DND-41 (cell line): Measurements from ENCODE around the gene EMSY.

Source experiments
- ATAC-seq: fragments of 200-7000 bp; cut with Tn5 transposase; 3 replicates; pipeline ENCODE4 v1.9.1; 2021; ENCODE audit warnings: low read depth; ENCODE audit not compliant: insufficient read depth
- DNase-seq: peaks from one replicate; pipeline ENCODE4 v3.0.0-alpha.2; 2020
- H2AFZ ChIP-seq: 2 replicates; pipeline ENCODE4 v1.6.0; 2012; ENCODE audit warnings: low read depth, low read length
- H3K27ac ChIP-seq: 2 replicates; pipeline ENCODE4 v1.5.1; 2012; ENCODE audit warnings: low read length, inconsistent platforms
- H3K27me3 ChIP-seq: fragments of 200-600 bp; sonication (generic); 2 replicates; pipeline ENCODE4 v1.6.0; 2012; ENCODE audit warnings: low read length, mild to moderate bottlenecking, inconsistent platforms; ENCODE audit not compliant: insufficient read depth, poor library complexity
- H3K36me3 ChIP-seq: 2 replicates; pipeline ENCODE4 v1.5.1; 2012; ENCODE audit warnings: low read length, inconsistent platforms; ENCODE audit not compliant: insufficient read depth
- H3K4me1 ChIP-seq: 2 replicates; pipeline ENCODE4 v1.5.1; 2012; ENCODE audit warnings: mild to moderate bottlenecking, low read length; ENCODE audit not compliant: insufficient read depth
- H3K4me2 ChIP-seq: 2 replicates; pipeline ENCODE4 v1.6.0; 2012; ENCODE audit warnings: mild to moderate bottlenecking, moderate library complexity, low read length, inconsistent platforms; ENCODE audit not compliant: insufficient read depth
- H3K4me3 ChIP-seq, 2 experiments: fragments of 200-600 bp in 1 of 2; shearing (Covaris generic) in 1 of 2; 2 replicates each; pipeline ENCODE4 v1.5.1; 2012 to 2016; ENCODE audit warnings: inconsistent platforms in 2 of 2, low read length in 2 of 2, mild to moderate bottlenecking in 2 of 2, low read depth in 1 of 2, moderate library complexity in 1 of 2
- H3K79me2 ChIP-seq: 2 replicates; pipeline ENCODE4 v1.6.0; 2012; ENCODE audit warnings: low read length, inconsistent platforms; ENCODE audit not compliant: insufficient read depth
- H3K9ac ChIP-seq: 2 replicates; pipeline ENCODE4 v1.6.0; 2012; ENCODE audit warnings: low read depth, mild to moderate bottlenecking, inconsistent platforms, low read length, moderate library complexity
- H3K9me3 ChIP-seq: 2 replicates; pipeline ENCODE4 v1.5.1; 2012; ENCODE audit warnings: low read length, moderate library complexity, mild to moderate bottlenecking, inconsistent platforms; ENCODE audit not compliant: insufficient read depth, severe bottlenecking
- H4K20me1 ChIP-seq: 2 replicates; pipeline ENCODE4 v1.6.0; 2012; ENCODE audit warnings: low read length; ENCODE audit not compliant: insufficient read depth
- CTCF ChIP-seq: IDR thresholded peaks from 2 replicates; pipeline ENCODE4 v1.5.1; 2012; ENCODE audit warnings: borderline replicate concordance, low read length, moderate library complexity, mild to moderate bottlenecking; ENCODE audit not compliant: poor library complexity, severe bottlenecking; ENCODE audit errors: extremely low read depth
- EZH2 ChIP-seq: IDR thresholded peaks from 3 replicates; pipeline ENCODE4 v1.6.1; 2012; ENCODE audit warnings: borderline replicate concordance, low read depth, mild to moderate bottlenecking, moderate library complexity, low read length, inconsistent platforms; ENCODE audit not compliant: severe bottlenecking

Gene EMSY

GRCh38 chr11:76524461-76524860, 79.6 kb downstream of the EMSY start:
- H3K36me3 ChIP-seq, result peaks cover 75% of the 10 kb centered on the region
- no peak overlapping the region for H3K4me2 ChIP-seq
- H4K20me1 ChIP-seq, result no peaks in the 10 kb centered on the region
- H3K27ac ChIP-seq, result no peak overlapping the region
- TF ChIP-seq EZH2 (no peak), CTCF (no peak)
- H3K27me3 ChIP-seq, result no peaks in the 10 kb centered on the region
- H3K9me3 ChIP-seq, result no peaks in the 10 kb centered on the region
- no peak overlapping the region for H3K9ac ChIP-seq
- H3K4me3 ChIP-seq, result no peak overlapping the region
- H3K79me2 ChIP-seq, result no peaks in the 10 kb centered on the region
- H2AFZ ChIP-seq, result no peak overlapping the region
- no peak for ATAC-seq
- no peak for DNase-seq
- H3K4me1 ChIP-seq, result no peaks in the 10 kb centered on the region

- Histone ChIP-seq H3K27me3 (no peaks in the 10 kb centered on the region), H3K36me3 (peaks cover 76% of the 10 kb centered on the region), H3K4me1 (no peaks in the 10 kb centered on the region)
These were observed 80.1 kb downstream of the EMSY start for GRCh38 chr11:76524919-76525318.

GRCh38 chr11:76526878-76527277, 82.1 kb downstream of the EMSY start:
- Histone ChIP-seq H4K20me1 (no peaks in the 10 kb centered on the region), H3K4me1 (no peaks in the 10 kb centered on the region), H3K4me3 (no peak overlapping the region), H3K27me3 (no peaks in the 10 kb centered on the region), H3K4me2 (no peak overlapping the region), H3K9me3 (no peaks in the 10 kb centered on the region), H3K9ac (no peak overlapping the region), H3K79me2 (no peaks in the 10 kb centered on the region), H3K27ac (no peak overlapping the region), H2AFZ (no peak overlapping the region), H3K36me3 (peaks cover 83% of the 10 kb centered on the region)
- no peak for DNase-seq
- no peak for ATAC-seq
- no peak for TF ChIP-seq CTCF
- no peak for TF ChIP-seq EZH2

More at GRCh38 chr11:76524919-76525318, 80.1 kb downstream of the EMSY start:
- no peak overlapping the region for H2AFZ ChIP-seq
- no peaks in the 10 kb centered on the region for H3K79me2 ChIP-seq
- no peak overlapping the region for H3K27ac ChIP-seq
- no peaks in the 10 kb centered on the region for H3K9me3 ChIP-seq
- TF ChIP-seq EZH2, result no peak
- no peak for TF ChIP-seq CTCF
- DNase-seq, result no peak
- H3K9ac ChIP-seq, result no peak overlapping the region
- no peak overlapping the region for H3K4me2 ChIP-seq
- no peak overlapping the region for H3K4me3 ChIP-seq
- H4K20me1 ChIP-seq, result no peaks in the 10 kb centered on the region
- ATAC-seq, result no peak

- no peak overlapping the region for H3K27ac ChIP-seq
- no peak overlapping the region for H3K4me2 ChIP-seq
- H2AFZ ChIP-seq, result no peak overlapping the region
- no peak overlapping the region for H3K9ac ChIP-seq
- TF ChIP-seq EZH2, result no peak
- TF ChIP-seq CTCF, result no peak
- H3K36me3 ChIP-seq, result peaks cover 88% of the 10 kb centered on the region
- no peak for DNase-seq
- H3K4me1 ChIP-seq, result no peaks in the 10 kb centered on the region
- H3K27me3 ChIP-seq, result no peaks in the 10 kb centered on the region
- no peak for ATAC-seq
- H3K9me3 ChIP-seq, result no peaks in the 10 kb centered on the region
- no peak overlapping the region for H3K4me3 ChIP-seq
- H4K20me1 ChIP-seq, result no peaks in the 10 kb centered on the region
- H3K79me2 ChIP-seq, result no peaks in the 10 kb centered on the region
These were observed 97.6 kb downstream of the EMSY start for GRCh38 chr11:76542436-76542835.
